ENCODE measurements around the gene FBXW12.

FBXW12 gene

DNA sequence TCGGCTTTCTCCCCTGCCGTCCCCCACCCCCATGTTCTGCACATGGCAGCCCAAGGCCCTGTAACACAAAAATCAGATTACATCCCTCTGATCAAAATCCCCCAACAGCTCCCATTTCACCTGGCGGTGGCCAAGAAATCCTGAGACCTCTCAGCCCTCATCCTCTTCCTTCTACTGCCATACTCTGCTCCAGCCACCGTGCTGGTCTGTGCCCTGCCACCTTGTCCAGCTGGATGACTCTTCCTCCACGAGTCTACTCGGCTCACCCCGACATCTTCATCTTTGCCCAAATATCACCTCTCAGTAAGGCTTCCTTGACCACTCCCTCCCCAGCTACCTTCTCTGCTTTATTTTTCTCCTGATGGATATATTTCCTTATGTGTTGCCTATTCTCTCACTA, 64.8 kb downstream of the FBXW12 start:
- DNase-seq, result no peak

DNA sequence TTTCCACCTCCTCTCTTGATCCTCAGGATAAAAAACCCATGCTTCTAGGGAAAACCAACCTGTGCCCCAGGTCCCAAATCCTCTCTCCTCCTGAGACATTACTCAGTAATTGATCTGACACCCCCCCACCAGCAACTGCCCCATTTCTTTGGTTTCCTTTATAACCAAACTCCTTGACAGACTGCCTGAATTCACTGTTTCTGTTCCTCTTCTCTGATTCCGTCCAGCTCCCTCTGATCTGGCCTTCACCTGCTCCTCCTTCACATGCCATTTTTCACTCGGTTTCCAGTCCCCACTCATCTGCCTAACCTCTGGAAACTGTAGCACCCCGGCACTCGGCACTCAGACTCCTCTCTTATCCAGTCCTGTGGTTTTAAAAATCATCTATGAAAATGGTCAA, 65.8 kb downstream of the FBXW12 start:
- DNase-seq, result no peak

DNA sequence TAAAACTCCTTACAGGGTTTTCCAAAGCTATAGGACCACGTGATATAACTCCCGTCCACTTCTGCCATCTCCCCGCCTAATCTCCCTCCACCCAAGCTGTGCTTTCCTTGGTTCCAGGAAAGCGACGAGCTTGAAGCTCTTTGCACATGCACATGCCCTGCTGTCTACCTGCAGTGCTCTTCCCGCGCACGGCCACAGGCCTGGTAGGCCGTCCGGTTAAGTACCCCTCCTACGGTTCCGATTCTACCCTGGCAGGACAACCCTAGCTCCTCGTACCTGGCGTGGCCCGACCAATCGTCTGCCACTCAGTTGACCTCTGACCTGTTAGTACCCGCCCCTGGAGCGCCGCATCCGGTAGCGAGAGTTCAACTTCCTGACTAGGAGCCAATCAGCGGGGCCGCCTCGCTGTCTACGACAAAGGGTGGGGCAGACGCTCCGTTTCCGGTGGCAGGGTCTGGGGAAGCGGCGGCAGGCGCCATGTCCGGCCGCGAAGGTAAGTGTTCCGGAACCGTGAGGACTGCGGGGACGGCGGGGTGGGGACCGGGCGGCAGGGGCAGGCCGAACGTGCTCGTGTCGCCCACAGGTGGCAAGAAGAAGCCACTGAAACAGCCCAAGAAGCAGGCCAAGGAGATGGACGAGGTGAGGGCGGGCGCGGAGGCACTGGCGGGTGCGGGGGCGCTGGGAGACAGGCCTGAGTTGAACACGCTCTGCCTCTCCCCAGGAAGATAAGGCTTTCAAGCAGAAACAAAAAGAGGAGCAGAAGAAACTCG, 68.0 kb downstream of the FBXW12 start, which contains the start of the genes CCDC51 and TMA7:
TSS of gene CCDC51 (minus strand) at position 300 of the 770 bp plus-strand sequence. CDS start 4,991 bp downstream, outside the sequence.
TSS of gene TMA7 (plus strand) at position 438 of the 770 bp plus-strand sequence. CDS start at position 478, 40 bp downstream.
- DNase-seq, result peak; percentile 98

DNA sequence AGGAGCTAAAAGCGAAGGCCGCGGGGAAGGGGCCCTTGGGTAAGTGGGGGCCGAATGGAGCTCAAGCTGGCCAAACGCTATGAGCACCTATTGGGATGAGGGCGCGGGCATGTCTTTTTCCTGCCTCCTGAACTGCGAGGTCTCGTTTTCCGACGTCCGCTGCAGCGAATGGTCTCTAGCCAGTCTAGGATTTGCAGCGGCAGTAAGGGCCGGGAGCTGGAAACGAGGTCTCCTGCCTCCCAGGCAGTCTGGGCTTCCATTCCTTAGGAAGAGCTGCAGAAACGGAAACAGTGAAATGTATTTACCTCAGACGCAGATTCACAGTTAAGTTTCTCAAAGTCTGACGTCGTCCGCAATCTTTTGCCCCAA, 68.6 kb downstream of the FBXW12 start:
- peak in 1 of 2 donors; percentile 27 for DNase-seq

DNA sequence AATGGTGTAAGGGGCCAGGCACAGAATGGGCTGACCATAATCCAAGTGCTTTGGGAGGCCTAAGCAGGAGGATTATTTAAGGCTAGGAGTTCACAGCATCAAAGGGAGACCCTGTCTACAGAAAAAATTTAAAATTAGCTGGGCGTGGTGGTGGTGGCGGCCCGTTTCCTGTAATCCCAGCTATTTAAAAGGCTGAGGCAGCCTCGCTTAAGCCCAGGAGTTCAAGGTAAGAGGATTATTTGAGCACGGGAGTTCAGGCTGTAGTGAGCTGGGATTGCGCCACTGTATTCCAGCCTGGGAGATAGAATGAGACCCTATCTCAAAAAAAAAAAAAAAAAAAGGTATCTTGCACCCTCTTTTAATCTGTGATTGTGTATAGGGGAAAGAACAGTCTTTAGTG, 69.9 kb downstream of the FBXW12 start:
- no peak for DNase-seq
